ENCODE measurements around the gene GOLGA8B. TPM values are rescaled to one million over a fixed set of nuclear protein-coding genes. Genes with fewer than 3 reads are reported as not detected.
"Not testable (repeated sequence)": the region's sequence is repeated elsewhere in the genome, so short reads cannot be mapped to it uniquely, and the experiment has no call there.

Gene GOLGA8B
- 18.6 TPM for polyA plus RNA-seq (2013, experiment 1 of 2; ENCODE audit: insufficient read length)
- 17.9 TPM for polyA plus RNA-seq (2013, experiment 2 of 2; ENCODE audit: insufficient read length)

- DNase-seq: peak; percentile 46
Observed at GRCh38 chr15:34583399-34584329, at the start of gene GOLGA8B. Gene GOLGA8B, minus strand, starts transcription at chr15:34583651. Its CDS starts 47,739 bp downstream, at chr15:34535912.

- DNase-seq: not testable (repeated sequence)
Observed at GRCh38 chr15:34633165-34633564, 49.7 kb upstream of the GOLGA8B start.

DNA sequence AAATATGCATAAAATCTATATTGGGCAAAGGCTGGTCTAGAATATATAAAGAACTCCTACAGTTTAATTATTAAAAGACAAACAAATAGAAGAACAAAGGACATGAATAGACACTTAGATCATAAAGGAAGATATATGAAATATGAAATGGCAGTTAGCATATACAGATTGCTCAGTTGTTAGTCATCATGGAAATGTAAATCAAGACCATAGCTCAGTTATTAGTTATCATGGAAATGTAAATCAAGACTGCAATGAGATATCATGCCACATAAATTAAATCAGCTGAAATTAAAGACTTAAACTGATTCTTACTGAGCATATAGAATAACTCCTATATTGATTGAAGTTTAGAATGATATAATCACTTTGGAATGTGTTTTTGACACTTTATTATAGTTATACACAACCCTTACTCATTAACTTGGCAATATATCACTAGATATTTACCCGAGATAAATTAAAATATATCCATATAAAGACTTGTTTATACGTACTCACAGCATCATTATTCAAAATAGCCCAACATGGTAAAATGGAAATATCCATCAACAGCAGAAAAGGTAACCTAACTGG is 45.2 kb upstream of the GOLGA8B start:
- peak; percentile 28 for DNase-seq

GRCh38 chr15:34625007-34625406 is 41.6 kb upstream of the GOLGA8B start:
- no peak for DNase-seq

DNA sequence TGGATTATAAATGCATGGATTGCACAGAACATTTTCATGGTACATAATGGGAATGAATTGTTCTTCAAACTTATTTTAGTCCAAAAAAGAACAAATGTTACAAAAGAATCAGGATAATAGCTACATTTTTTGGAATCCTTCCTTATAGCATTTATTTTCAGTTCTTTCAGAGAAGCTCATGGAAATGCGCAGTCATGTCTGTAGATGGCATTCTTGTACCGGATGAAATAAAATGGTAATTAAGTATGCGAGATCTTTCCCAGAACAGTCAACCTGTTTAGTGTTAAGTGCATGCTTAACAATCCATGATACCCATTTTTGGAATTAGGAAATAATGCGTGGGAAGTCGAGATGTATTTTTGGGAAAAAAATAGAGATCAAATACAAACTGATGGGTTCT is 38.2 kb upstream of the GOLGA8B start:
- DNase-seq: peak; percentile 13

DNA sequence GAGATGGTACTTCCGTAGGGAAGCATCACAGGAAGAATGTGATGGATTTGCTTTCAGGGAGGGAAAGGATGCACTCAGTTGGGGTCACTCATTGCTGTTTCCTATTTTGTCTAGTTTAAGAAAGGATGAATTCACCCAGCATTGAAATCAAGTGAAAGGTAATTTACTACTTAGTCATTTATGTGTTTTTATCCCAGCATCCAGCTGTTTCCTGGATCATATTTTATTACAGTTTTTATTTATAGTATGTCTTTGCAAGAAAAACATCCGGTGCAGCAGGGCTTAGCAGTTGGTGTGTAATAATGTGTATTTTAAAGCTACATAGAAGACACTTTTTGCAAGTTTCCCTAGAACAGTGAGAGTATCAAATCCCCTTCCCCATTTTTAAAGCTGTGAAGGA is 37.4 kb upstream of the GOLGA8B start:
- no peak for DNase-seq

DNA sequence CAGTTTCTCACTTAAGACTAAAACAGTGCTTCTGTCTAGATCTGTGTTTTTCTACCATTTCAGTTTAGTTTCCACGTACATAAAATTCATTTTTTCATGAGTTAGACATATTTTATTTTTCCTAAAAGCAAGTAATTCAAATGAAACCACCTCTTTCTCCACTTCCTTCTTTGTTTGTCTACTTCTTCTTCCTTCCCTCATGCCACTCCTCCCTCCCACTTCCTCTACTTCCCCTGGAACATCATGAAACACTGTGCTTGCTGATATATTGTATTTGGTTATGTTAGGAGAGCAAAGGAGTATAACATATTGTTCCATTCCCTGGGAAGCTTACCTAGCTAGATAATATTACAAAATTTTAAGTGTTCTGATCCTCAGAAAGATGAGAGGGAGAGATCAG is 36.7 kb upstream of the GOLGA8B start:
- DNase-seq: no peak

GRCh38 chr15:34619151-34619550 is 35.7 kb upstream of the GOLGA8B start:
- DNase-seq: no peak

DNA sequence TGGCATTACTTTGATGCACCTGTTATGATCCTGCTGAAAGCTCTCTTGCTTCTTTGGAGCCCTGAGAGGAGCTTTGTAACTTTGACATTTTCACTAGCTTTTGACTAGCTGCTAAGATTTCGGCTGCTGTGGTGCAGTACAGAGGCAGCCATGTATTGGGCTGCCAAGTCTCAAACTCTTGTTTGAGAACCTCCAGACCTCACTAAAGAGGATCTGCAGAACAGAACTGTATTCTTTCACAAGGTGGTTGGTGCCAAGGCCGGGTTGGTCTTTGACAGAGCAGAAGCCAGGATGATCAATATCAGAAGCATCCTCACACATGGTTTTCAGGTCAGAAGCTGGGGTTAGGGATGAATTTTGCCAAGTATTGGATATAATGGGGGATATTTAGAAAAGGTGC is 34.6 kb upstream of the GOLGA8B start:
- no peak for DNase-seq

- DNase-seq: peak; percentile 26
Observed at GRCh38 chr15:34616613-34617012, 33.2 kb upstream of the GOLGA8B start.

GRCh38 chr15:34613997-34614396 is 30.5 kb upstream of the GOLGA8B start:
- DNase-seq: no peak

GRCh38 chr15:34613301-34613700 is 29.9 kb upstream of the GOLGA8B start:
- DNase-seq: no peak

GRCh38 chr15:34610354-34610753 is 26.9 kb upstream of the GOLGA8B start:
- DNase-seq: no peak

GRCh38 chr15:34609102-34610057 is 25.9 kb upstream of the GOLGA8B start:
- no peak for DNase-seq

DNA sequence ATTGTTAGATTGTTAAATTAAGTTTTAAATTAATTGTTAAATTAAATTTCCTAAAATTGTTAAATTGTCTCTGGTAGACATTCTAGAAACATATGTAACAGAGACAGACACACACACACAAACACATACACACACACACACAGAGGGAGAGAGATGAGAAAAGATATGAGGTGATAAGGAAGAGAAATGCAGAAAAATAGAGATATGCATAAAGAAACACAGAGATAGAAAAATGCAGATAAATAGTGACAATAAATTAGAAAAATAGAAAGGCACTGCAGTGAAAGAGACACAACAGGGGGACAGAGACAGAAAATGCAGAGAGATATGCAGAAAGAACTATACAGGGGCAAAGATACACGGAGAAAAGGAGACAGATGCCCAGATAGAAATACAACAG is 25.1 kb upstream of the GOLGA8B start:
- DNase-seq: no peak

GRCh38 chr15:34607832-34608231 is 24.4 kb upstream of the GOLGA8B start:
- DNase-seq: no peak

DNA sequence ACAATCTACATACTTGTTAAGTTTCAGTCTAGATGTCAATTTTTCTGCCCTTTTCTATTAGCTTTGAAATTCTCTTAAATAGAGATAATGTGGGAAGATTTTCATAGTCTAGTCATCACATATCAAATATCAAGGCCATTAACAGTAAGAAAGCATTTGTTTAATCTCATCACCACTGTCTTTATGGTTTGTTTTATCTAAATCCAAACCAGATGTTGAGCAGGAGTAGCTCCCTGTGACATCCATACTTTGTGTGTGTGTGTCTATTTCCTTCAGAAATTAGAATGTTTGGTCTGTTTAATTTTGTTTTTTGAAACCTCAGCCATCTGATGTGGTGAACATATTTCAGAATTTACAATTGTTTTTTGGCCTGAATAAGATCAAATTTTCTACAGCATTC is 23.1 kb upstream of the GOLGA8B start:
- DNase-seq: no peak

DNA sequence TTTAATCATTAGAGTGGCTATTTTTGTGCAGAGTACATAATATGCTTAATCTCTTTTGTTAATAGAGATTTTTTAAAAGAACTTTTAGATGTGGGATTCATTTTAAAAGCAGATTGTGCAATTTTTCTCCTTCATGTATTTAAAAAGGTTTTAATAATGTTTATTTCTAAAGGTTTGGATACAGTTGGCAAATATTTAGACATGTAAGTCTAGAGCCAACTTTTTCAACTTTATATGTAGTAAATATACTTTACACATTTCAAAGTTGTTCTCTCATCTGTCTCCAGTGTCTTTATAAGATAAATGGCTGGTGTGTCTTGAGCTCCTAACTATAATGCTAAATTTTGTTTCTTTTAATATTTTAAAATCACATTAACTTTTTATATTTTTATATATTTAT is 22.7 kb upstream of the GOLGA8B start:
- no peak for DNase-seq

- no peak for DNase-seq
Observed at GRCh38 chr15:34603095-34603494, 19.6 kb upstream of the GOLGA8B start.

- no peak for DNase-seq
Observed at GRCh38 chr15:34600923-34601322, 17.5 kb upstream of the GOLGA8B start.

GRCh38 chr15:34598799-34599585 is 15.5 kb upstream of the GOLGA8B start:
- no peak for DNase-seq

DNA sequence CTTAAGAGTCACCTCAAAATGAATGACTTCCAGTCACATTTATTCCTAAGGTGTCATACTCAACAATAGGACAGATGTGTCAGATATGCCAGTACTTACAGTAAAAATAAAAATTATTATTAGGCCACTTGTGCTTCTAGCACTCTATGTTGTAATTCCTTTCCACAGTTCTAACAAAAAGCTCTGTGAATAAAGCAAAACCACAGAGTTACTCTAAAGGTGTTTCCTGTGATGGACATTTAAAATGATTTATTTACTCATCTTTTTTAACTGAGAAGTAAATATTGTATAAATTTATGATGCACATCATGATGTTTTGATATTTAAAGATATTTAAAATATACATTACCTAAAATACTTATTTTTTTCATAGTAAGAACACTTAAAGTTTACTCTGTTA is 13.9 kb upstream of the GOLGA8B start:
- no peak for DNase-seq
